ENCODE measurements around the gene NLGN3. TPM values are rescaled to one million over a fixed set of nuclear protein-coding genes. Genes with fewer than 3 reads are reported as not detected.
A peak's percentile ranks its signal among the peaks of the same experiment; 100 is the strongest.

NLGN3 gene
- total RNA-seq, 4 donors from 2014 or later, result 1.1 to 1.6 TPM; not detected in 2

DNA sequence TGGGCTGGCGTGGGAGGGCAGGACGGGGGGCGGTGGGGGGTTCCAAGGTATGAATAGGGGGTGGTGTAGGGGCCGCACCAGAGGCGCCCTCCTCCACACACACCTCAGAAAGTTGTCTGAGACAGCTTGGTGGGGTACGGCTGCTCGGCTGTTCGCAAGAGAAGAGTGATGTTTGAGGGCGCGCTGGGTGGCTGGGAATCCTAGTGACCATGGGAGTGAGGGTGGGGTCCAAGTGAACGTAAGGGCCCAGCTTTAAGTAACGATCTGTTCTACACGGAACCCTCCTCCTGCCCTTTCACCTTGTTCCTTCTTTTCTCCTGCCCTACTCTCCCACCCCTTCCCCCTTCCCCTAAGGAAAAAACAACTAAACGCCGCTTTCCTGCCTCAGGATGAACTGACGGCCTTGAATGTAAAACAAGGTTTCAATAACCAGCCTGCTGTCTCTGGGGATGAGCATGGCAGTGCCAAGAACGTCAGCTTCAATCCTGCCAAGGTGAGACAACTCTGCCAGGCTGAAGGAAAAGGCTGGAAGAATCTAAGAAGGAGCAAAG is 25.6 kb upstream of the NLGN3 start:
- no peak for DNase-seq

DNA sequence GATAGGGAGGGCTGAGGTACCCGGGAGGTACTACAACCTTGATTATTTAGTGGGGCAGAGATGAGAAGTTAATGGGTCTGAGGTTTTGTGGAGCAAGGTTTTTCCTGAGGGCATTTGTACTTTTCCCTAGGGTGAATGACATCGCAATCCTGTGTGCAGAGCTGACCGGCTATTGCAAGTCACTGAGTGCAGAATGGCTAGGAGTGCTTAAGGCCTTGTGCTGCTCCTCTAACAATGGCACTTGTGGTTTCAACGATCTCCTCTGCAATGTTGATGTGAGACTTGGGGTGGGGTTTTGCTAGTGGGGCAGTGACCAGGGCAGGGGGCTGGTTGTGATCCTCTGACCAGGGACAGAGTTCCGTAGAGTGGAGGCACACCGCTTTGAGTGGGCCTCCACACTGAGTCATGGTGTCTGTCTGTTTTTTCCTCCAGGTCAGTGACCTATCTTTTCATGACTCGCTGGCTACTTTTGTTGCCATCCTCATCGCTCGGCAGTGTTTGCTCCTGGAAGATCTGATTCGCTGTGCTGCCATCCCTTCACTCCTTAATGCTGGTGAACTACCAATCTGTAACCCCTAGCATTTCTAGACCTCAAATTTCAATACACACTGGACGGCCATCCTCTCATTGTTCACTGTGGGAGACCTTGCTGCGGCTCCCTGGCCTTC is 16.3 kb upstream of the NLGN3 start:
- no peak overlapping the region for H3K27ac ChIP-seq
- DNase-seq, result no peak
- H3K36me3 ChIP-seq, result peaks cover 0 to 67% (median 0%) of the 10 kb centered on the region in 3 donors
- TF ChIP-seq, protein P1, sequence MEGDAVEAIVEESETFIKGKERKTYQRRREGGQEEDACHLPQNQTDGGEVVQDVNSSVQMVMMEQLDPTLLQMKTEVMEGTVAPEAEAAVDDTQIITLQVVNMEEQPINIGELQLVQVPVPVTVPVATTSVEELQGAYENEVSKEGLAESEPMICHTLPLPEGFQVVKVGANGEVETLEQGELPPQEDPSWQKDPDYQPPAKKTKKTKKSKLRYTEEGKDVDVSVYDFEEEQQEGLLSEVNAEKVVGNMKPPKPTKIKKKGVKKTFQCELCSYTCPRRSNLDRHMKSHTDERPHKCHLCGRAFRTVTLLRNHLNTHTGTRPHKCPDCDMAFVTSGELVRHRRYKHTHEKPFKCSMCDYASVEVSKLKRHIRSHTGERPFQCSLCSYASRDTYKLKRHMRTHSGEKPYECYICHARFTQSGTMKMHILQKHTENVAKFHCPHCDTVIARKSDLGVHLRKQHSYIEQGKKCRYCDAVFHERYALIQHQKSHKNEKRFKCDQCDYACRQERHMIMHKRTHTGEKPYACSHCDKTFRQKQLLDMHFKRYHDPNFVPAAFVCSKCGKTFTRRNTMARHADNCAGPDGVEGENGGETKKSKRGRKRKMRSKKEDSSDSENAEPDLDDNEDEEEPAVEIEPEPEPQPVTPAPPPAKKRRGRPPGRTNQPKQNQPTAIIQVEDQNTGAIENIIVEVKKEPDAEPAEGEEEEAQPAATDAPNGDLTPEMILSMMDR (IDR thresholded peaks at IDR 0.05), result no peak
- no peak for TF ChIP-seq POLR2A (IDR thresholded peaks at IDR 0.05)
- no peak overlapping the region for H3K4me3 ChIP-seq
- H3K27me3 ChIP-seq, result no peaks in the 10 kb centered on the region
- no peaks in the 10 kb centered on the region for H3K4me1 ChIP-seq
- no peaks in the 10 kb centered on the region for H3K9me3 ChIP-seq

More for the DNA sequence above, 25.6 kb upstream of the NLGN3 start:
- TF ChIP-seq, protein P1 (IDR thresholded peaks at IDR 0.05), result no peak
- TF ChIP-seq POLR2A (IDR thresholded peaks at IDR 0.05), result no peak
- peak overlapping the region; percentile 82 to 88 (median 84) for H3K27ac ChIP-seq
- peak overlapping the region; percentile 58 to 78 (median 66) for H3K4me3 ChIP-seq
- no peaks in the 10 kb centered on the region for H3K27me3 ChIP-seq
- peaks cover 0 to 11% (median 0%) of the 10 kb centered on the region in 4 donors for H3K4me1 ChIP-seq
- no peaks in the 10 kb centered on the region for H3K9me3 ChIP-seq
- peaks cover 0 to 32% (median 0%) of the 10 kb centered on the region in 3 donors for H3K36me3 ChIP-seq

DNA sequence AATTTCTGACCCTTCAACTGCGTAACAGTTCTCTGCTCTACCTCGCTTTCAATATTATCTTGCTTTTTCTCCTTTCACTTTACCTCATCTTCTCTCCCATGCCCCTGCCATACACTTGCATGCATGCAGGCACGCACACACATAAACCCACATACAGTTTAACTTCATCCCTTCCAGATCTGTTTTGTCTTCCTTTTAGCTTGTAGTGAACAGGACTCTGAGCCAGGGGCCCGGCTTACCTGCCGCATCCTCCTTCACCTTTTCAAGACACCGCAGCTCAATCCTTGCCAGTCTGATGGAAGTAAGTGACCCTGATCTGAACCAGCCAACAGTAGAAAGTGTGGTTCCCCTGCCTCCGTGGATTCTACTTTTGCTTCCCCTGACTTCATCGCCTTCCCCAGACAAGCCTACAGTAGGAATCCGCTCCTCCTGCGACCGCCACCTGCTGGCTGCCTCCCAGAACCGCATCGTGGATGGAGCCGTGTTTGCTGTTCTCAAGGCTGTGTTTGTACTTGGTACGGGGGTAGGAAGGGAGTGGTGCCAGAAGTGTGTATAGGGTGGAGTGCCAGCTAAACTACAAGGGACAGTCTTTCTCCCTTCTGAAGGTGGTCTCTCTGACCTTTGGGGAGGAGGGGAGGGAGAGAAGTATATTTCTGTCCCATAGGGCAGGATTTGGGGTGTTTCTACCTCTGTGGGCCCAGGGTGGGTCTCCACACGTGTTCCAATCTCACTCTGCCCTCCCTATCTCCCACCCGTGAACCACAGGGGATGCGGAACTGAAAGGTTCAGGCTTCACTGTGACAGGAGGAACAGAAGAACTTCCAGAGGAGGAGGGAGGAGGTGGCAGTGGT is 15.5 kb upstream of the NLGN3 start:
- H3K27me3 ChIP-seq, result no peaks in the 10 kb centered on the region
- H3K9me3 ChIP-seq, result no peaks in the 10 kb centered on the region
- TF ChIP-seq, protein P1 (IDR thresholded peaks at IDR 0.05), result peak; percentile 53 to 79 (median 74)
- TF ChIP-seq POLR2A (IDR thresholded peaks at IDR 0.05), result no peak
- H3K4me1 ChIP-seq, result no peaks in the 10 kb centered on the region
- H3K36me3 ChIP-seq, result peaks cover 0 to 60% (median 0%) of the 10 kb centered on the region in 3 donors
- DNase-seq, result peak; percentile 60 to 87 (median 81)
- H3K4me3 ChIP-seq, result no peak overlapping the region
- H3K27ac ChIP-seq, result no peak overlapping the region

DNA sequence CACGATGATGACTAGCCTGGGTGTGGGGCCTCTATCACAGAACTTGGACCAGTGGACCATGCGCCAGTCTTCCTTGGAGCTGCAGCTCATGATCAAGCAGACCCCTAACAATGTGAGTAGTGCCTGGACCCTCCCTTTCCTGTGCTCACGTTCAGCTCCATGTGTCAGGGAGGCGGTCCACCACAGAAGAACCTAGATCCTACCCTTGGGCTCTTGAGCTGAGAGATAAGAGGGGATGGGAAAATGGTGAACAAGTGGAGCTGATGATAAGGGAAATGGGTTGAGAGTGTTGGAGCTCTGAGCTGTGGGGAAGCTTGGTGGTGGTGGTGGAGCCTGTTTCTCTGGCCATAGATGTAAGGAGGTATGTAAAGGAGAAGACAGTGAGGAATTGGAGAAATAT is 13.1 kb upstream of the NLGN3 start:
- Histone ChIP-seq H3K36me3 (peaks cover 0 to 66% (median 0%) of the 10 kb centered on the region in 3 donors), H3K9me3 (no peaks in the 10 kb centered on the region), H3K27me3 (no peaks in the 10 kb centered on the region), H3K4me3 (no peak overlapping the region), H3K4me1 (no peaks in the 10 kb centered on the region), H3K27ac (no peak overlapping the region)
- no peak for DNase-seq
- TF ChIP-seq, protein P1 (IDR thresholded peaks at IDR 0.05), result no peak
- TF ChIP-seq POLR2A (IDR thresholded peaks at IDR 0.05), result no peak

DNA sequence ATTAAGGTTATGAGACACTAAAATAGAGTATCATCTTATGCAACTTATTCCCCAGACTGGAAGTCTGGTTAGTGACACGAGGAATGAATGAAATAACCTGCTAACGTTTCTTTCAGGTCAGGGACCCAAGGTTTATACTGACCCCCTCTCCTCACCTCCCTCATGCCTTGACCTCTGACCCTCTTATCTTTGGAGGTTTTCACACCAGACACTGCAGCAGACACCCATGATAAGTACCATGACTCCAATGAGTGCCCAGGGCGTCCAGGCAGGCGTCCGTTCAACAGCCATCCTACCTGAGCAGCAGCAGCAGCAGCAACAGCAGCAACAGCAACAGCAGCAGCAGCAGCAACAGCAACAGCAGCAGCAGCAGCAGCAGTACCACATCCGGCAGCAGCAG is 4.2 kb upstream of the NLGN3 start:
- no peak overlapping the region for H3K27ac ChIP-seq
- H3K36me3 ChIP-seq, result peaks cover 0 to 54% (median 0%) of the 10 kb centered on the region in 3 donors
- DNase-seq, result no peak
- H3K4me3 ChIP-seq, result no peak overlapping the region
- H3K4me1 ChIP-seq, result no peaks in the 10 kb centered on the region
- TF ChIP-seq, protein P1 (IDR thresholded peaks at IDR 0.05), result no peak
- TF ChIP-seq POLR2A (IDR thresholded peaks at IDR 0.05), result no peak
- H3K9me3 ChIP-seq, result no peaks in the 10 kb centered on the region
- H3K27me3 ChIP-seq, result no peaks in the 10 kb centered on the region
